AG09319 (cell line): ENCODE data around the gene SRSF11.
"Not testable (repeated sequence)": the region's sequence is repeated elsewhere in the genome, so short reads cannot be mapped to it uniquely, and the experiment has no call there.

Experiments used
- DNase-seq: peaks from one replicate; pipeline ENCODE4 v3.0.0-alpha.2; 2010; ENCODE audit warnings: low read depth; ENCODE audit errors: extremely low read depth
- TF ChIP-seq, protein P1 (sequence below): IDR thresholded peaks from 2 replicates; pipeline ENCODE4 v1.5.1; 2011; ENCODE audit warnings: low read depth, mild to moderate bottlenecking, inconsistent platforms, low read length, moderate library complexity

Gene SRSF11, protein sequence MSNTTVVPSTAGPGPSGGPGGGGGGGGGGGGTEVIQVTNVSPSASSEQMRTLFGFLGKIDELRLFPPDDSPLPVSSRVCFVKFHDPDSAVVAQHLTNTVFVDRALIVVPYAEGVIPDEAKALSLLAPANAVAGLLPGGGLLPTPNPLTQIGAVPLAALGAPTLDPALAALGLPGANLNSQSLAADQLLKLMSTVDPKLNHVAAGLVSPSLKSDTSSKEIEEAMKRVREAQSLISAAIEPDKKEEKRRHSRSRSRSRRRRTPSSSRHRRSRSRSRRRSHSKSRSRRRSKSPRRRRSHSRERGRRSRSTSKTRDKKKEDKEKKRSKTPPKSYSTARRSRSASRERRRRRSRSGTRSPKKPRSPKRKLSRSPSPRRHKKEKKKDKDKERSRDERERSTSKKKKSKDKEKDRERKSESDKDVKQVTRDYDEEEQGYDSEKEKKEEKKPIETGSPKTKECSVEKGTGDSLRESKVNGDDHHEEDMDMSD

DNA sequence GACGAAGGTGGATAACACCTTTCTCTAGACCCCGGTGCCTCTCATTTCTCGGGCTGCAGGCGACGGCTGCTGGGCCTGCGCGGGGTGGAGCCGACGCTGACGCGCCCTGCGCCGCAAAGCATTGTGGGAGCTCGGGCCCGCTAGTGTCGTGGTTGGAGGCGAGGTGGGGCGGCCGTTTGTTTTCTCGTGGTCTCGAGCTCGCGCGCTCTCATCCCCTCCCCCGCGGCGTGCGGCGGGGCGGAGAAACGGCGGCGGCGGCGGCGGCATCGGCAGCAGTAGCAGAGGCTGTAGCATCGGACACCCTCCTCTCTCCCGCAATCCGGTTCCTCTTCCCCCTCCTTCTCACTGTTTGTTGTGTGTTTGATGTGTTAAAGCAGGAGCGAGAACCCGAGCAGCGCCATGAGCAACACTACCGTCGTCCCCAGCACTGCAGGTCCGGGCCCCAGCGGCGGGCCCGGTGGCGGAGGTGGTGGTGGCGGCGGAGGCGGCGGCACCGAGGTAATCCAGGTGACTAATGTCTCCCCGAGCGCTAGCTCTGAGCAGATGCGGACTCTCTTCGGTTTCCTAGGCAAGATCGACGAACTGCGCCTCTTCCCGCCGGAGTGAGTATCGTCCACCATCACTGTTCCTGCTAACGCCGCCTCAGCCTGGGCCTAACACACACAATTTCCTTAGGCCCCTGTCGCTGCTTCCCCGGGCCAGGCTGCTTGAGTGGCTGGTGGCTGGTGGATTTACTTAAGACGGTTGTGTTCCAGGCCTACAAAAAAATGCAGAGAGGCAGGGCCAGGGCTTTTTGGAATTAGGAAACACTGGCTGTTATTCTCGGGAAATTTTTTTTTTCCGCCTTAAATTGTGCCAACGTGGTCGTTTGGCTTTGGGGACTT is at the start of gene SRSF11:
Gene SRSF11 (plus strand): TSS at position 143 of the 884 bp plus-strand sequence. CDS start 257 bp downstream, at position 400.
- TF ChIP-seq, protein P1, sequence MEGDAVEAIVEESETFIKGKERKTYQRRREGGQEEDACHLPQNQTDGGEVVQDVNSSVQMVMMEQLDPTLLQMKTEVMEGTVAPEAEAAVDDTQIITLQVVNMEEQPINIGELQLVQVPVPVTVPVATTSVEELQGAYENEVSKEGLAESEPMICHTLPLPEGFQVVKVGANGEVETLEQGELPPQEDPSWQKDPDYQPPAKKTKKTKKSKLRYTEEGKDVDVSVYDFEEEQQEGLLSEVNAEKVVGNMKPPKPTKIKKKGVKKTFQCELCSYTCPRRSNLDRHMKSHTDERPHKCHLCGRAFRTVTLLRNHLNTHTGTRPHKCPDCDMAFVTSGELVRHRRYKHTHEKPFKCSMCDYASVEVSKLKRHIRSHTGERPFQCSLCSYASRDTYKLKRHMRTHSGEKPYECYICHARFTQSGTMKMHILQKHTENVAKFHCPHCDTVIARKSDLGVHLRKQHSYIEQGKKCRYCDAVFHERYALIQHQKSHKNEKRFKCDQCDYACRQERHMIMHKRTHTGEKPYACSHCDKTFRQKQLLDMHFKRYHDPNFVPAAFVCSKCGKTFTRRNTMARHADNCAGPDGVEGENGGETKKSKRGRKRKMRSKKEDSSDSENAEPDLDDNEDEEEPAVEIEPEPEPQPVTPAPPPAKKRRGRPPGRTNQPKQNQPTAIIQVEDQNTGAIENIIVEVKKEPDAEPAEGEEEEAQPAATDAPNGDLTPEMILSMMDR = peak; percentile 3
- peak; percentile 82 for DNase-seq

DNA sequence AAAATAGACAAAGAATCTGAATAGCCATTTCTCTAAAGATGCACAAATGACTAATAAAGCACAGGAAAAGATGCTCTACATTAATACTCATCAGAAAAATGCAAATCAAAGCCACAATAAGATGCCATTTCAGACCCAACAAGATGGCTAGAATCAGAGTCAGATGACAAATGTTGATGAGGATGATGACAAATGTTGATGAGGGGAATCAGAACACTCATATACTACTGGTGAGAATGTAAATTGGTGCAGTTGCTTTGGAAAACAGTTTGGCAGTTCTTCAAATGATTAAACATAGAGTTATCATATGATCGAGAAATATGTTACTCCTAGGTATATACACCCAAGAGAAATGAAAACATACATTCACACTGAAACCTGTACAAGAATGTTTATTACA is 49.7 kb upstream of the SRSF11 start:
- TF ChIP-seq, protein P1 = no peak
- DNase-seq = no peak

DNA sequence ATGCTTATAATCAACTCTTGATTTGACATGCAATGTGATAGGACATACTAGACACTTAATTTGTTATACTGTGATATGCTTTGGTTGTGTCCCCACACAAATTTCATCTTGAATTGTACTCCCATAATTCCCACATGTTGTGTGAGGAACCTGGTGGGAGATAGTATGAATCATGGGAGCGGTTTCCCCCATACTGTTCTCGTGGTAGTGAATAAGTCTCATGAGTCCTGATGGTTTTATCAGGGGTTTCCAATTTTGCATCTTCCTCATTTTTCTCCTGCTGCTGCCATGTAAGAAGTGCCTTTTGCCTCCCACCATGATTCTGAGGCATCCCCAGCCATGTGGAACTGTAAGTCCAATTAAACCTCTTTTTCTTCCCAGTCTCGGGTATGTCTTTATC is 36.0 kb upstream of the SRSF11 start:
- DNase-seq = not testable (repeated sequence)

DNA sequence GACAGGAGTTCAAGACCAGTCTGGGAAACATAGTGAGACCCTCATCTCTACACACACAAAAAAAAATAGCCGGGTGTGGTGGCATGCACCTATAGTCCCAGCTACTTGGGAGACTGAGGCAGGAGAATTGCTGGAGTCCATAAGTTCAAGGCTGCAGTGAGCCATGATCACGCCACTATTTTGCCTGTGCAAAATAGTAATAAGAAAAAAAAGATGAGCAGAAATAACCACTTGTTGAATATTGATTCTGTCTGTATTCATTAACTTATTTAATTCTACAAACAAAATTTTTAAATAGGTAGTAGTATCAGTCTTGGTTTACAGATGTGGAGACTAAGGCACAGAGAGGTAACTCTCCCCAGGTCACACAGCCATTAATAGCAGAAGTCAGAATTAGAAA is 32.7 kb upstream of the SRSF11 start:
- TF ChIP-seq, protein P1 = no peak
- DNase-seq = no peak

DNA sequence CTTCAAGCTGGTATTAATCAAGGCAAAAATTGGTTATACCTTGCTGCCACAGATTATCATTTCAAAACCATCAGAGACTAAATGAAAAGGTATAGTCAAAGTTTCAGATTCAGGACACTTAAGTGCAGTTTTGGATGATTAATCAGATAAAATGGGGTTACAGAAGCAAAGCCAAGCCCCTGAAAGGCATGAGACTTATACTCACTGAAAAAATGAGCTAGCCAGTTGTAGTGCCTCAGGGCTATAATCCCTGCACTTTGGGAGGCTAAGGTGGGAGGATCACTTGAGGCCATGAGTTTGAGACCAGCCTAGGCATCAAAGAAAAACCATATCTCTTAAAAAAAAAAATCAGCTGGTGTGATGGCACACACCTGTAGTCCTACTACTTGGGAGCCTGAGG is 31.0 kb upstream of the SRSF11 start:
- TF ChIP-seq, protein P1 = no peak
- DNase-seq = no peak

DNA sequence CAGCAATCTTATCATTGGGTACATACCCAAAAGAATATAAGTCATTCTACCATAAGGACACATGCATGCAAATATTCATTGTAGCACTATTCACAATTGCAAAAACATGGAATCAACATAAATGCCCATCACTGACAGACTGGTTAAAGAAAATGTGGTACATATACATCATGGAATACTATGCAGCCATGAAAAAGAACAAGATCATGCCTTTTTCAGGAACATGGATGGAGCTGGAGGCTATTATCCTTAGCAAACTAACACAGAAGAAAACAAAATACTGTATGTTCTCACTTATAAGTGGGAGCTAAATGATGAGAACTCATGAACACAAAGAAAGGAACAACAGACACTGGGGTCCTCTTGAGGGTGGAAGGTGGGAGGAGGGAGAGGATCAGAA is 28.7 kb upstream of the SRSF11 start:
- DNase-seq = not testable (repeated sequence)

DNA sequence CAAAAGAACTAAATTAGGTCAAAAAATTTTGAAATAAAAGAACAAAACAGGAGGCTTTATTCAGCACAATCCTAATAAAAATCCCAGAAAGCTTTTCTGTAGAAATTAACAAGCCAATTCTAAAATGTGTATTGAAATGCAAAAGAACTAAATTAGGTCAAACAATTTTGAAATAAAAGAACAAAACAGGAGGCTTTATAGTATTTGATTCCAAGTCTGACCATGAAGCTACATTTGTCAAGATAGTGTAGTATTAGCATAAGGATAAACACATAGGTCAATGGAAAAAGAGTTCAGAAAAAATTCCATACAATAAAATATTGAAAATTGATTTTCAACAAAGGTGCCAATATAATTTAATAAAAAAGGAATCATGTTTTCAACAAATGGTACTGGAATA is 26.6 kb upstream of the SRSF11 start:
- DNase-seq = no peak
- TF ChIP-seq, protein P1 = no peak

DNA sequence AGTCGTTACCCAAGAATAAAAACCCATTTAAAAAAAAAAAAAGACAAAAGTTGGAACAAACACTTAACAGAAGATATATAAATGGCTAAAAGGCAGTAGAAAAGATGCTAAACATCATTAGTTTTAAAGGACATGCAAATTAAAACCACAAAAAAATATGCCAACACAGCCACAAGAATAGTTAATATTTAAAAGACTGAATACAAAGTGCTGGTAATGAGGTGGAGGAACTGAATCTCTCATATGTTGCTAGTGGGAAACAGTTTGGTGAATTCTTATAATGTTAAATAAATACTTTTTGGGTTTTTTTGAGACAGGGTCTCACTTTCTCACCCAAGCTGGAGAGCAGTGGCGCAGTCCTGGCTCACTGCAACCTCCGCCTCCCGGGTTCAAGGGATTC is 25.8 kb upstream of the SRSF11 start:
- DNase-seq = no peak
- TF ChIP-seq, protein P1 = no peak
